Right lobe of liver (tissue), 6 donors: ENCODE measurements around the gene CACNA1D. TPM values are rescaled to one million over a fixed set of nuclear protein-coding genes. Genes with fewer than 3 reads are reported as not detected.

Experiments
- ATAC-seq, 4 donors: fragments of 200-7000 bp; cut with Tn5 transposase; one replicate each; pipeline ENCODE4 v1.9.1; 2020; ENCODE audit warnings: mild to moderate bottlenecking in 4 of 4, moderate library complexity in 4 of 4
- DNase-seq, 3 donors: peaks; one replicate each; pipeline ENCODE4 v3.0.0-alpha.2; 2020
- H3K27ac ChIP-seq, 3 donors: fragments of 200-600 bp; one replicate each; pipeline ENCODE4 v1.8.0; 2022
- H3K27me3 ChIP-seq, 2 donors: fragments of 200-600 bp; one replicate each; pipeline ENCODE4 v1.8.0; 2022
- H3K36me3 ChIP-seq, 4 donors: fragments of 200-600 bp; sonication (generic) in 1 of 4; one replicate each; pipeline versions ENCODE4 v1.5.1 to v1.8.0; 2017 to 2022; ENCODE audit warnings: control low read depth in 1 of 4
- H3K4me1 ChIP-seq, 4 donors: fragments of 200-600 bp; sonication (generic) in 1 of 4; one replicate each; pipeline versions ENCODE4 v1.5.1 to v1.8.0; 2017 to 2022; ENCODE audit warnings: control low read depth in 1 of 4
- H3K4me3 ChIP-seq, 3 donors: fragments of 200-600 bp; one replicate each; pipeline ENCODE4 v1.8.0; 2022
- H3K9me3 ChIP-seq, 4 donors: fragments of 200-600 bp; sonication (generic) in 1 of 4; one replicate each; pipeline versions ENCODE4 v1.5.1 to v1.8.0; 2017 to 2022; ENCODE audit warnings: control low read depth in 1 of 4
- CTCF ChIP-seq, 4 donors: fragments of 200-600 bp in 3 of 4; fragments of 450-650 bp in 1 of 4; IDR thresholded peaks; one replicate each; pipeline versions ENCODE4 v1.5.1 to v1.8.0; 2016 to 2022; ENCODE audit warnings: antibody characterized with exemption in 4 of 4, mild to moderate bottlenecking in 2 of 4
- POLR2A ChIP-seq: fragments of 450-650 bp; IDR thresholded peaks from one replicate; pipeline ENCODE4 v1.6.1; 2017; ENCODE audit warnings: antibody characterized with exemption, mild to moderate bottlenecking
- WGBS: methylation state at CpG from one replicate; pipeline ENCODE4 v1.1.6; 2018; ENCODE audit warnings: low coverage, low lambda C conversion rate; ENCODE audit not compliant: insufficient coverage; ENCODE audit errors: missing lambda C conversion rate; 5-methylcytosine and 5-hydroxymethylcytosine counted together
- intact Hi-C, 2 donors: fragments of 100-400 bp; cut with DNase I; formaldehyde crosslinking; loops; one replicate each; pipeline versions ENCODE4 v1.11.2 to v1.14.1; 2022
- total RNA-seq, 6 experiments: library from RNA; depleted of rRNA in 2 of 6; stranded (reverse); fragments of >200 nt in 2 of 6; fragmentation: NEBNext Ultra II Directional in 3 of 6; extraction: Animal tissue kit (Norgen Biotek cat#: 25700) in 3 of 6; gene quantifications; one replicate each; pipeline versions ENCODE4 v1.1.0 to v1.2.4, GENCODE V29; 2016 to 2023
- donor health status: DM: no; HTN: yes; CAD: no.
- donor health status: DM: no; HTN: no; CAD: no.
- donor health status: DM: no; HTN: no; CAD: no.
- donor health status: DM: no; HTN: yes; CAD: no.
- donor health status: DM: no; HTN: yes; CAD: no.

Gene CACNA1D
- total RNA-seq, 6 experiments from 2014 or later, result 5.5 to 12.7 (median 9.3) TPM

- TF ChIP-seq CTCF (IDR thresholded peaks at IDR 0.05) (no peak), POLR2A (no peak)
- Histone ChIP-seq H3K4me3 (no peak overlapping the region), H3K27me3 (no peaks in the 10 kb centered on the region), H3K36me3 (no peaks in the 10 kb centered on the region), H3K9me3 (no peaks in the 10 kb centered on the region), H3K4me1 (peaks cover 0 to 30% (median 15%) of the 10 kb centered on the region in 4 donors), H3K27ac (peak overlapping the region; percentile 18 to 57 (median 48))
- WGBS, result 21% methylated on average over 5 of the region's 5 CpGs
- ATAC-seq (peak; percentile 67 to 71 (median 70)), DNase-seq (peak in 2 of 3 donors; percentile 40 to 58)
- intact Hi-C loops, result no loop called here
Observed at GRCh38 chr3:53775834-53776251, 281.4 kb downstream of the CACNA1D start.

GRCh38 chr3:53776494-53777101 is 282.2 kb downstream of the CACNA1D start:
- Histone ChIP-seq H3K4me1 (peaks cover 0 to 30% (median 15%) of the 10 kb centered on the region in 4 donors), H3K27ac (peak overlapping the region; percentile 18 to 57 (median 48)), H3K9me3 (no peaks in the 10 kb centered on the region), H3K4me3 (no peak overlapping the region), H3K27me3 (no peaks in the 10 kb centered on the region), H3K36me3 (no peaks in the 10 kb centered on the region)
- 11% methylated on average over 7 of the region's 9 CpGs for WGBS
- peak in 2 of 3 donors; percentile 45 to 58 for DNase-seq
- intact Hi-C loops, result no loop called here
- peak; percentile 66 to 77 (median 73) for ATAC-seq
- TF ChIP-seq POLR2A, result no peak
- no peak for TF ChIP-seq CTCF (IDR thresholded peaks at IDR 0.05)

- intact Hi-C loops, result no loop called here
- Histone ChIP-seq H3K4me1 (peaks cover 0 to 30% (median 15%) of the 10 kb centered on the region in 4 donors), H3K27ac (no peak overlapping the region), H3K27me3 (no peaks in the 10 kb centered on the region), H3K36me3 (no peaks in the 10 kb centered on the region), H3K4me3 (no peak overlapping the region), H3K9me3 (no peaks in the 10 kb centered on the region)
- DNase-seq (no peak), ATAC-seq (no peak)
- TF ChIP-seq POLR2A, result no peak
- no peak for TF ChIP-seq CTCF (IDR thresholded peaks at IDR 0.05)
- 84% methylated on average over 5 of the region's 8 CpGs for WGBS
Observed at GRCh38 chr3:53777468-53777867, 283.1 kb downstream of the CACNA1D start.

- H3K4me3 ChIP-seq, result no peak overlapping the region
- H3K27ac ChIP-seq, result no peak overlapping the region
- no peaks in the 10 kb centered on the region for H3K36me3 ChIP-seq
- peaks cover 0 to 30% (median 15%) of the 10 kb centered on the region in 4 donors for H3K4me1 ChIP-seq
- TF ChIP-seq POLR2A, result no peak
- no peak for TF ChIP-seq CTCF (IDR thresholded peaks at IDR 0.05)
- no peaks in the 10 kb centered on the region for H3K9me3 ChIP-seq
- WGBS, result 81% methylated on average over 3 of the region's 3 CpGs
- ATAC-seq (no peak), DNase-seq (no peak)
- intact Hi-C loops, result no loop called here
- H3K27me3 ChIP-seq, result no peaks in the 10 kb centered on the region
Observed at GRCh38 chr3:53778153-53778552, 283.7 kb downstream of the CACNA1D start.
